WTC11 (cell line): ENCODE data around the gene SMG1. TPM values are rescaled to one million over a fixed set of nuclear protein-coding genes. Genes with fewer than 3 reads are reported as not detected.

Source experiments
- ATAC-seq: fragments of 200-7000 bp; cut with Tn5 transposase; 2 replicates; pipeline ENCODE4 v1.10.0; 2021; ENCODE audit warnings: mild to moderate bottlenecking, moderate library complexity
- CTCF ChIA-PET: fragments of 300-600 bp; sonication (Branson Sonifier 250); formaldehyde crosslinking; loops from one replicate; lab custom pipeline; 2021; ENCODE audit warnings: antibody characterized with exemption; lab: Charles Lee
- POLR2A ChIA-PET: fragments of 350-600 bp; sonication (Branson Sonifier 250); formaldehyde crosslinking; loops from one replicate; lab custom pipeline; 2021; ENCODE audit warnings: antibody characterized with exemption; lab: Charles Lee
- DNase-seq: peaks from one replicate; pipeline ENCODE4 v3.0.0; 2021; ENCODE audit warnings: low spot score
- H3K27ac Mint-ChIP-seq: 2 replicates; pipeline ENCODE4 v1.8.0; 2021; ENCODE audit warnings: mixed read lengths
- H3K27me3 Mint-ChIP-seq: 2 replicates; pipeline ENCODE4 v1.8.0; 2021; ENCODE audit warnings: low read depth, mild to moderate bottlenecking, moderate library complexity, mixed read lengths
- H3K36me3 Mint-ChIP-seq: 2 replicates; pipeline ENCODE4 v1.8.0; 2021; ENCODE audit warnings: mixed read lengths
- H3K4me1 Mint-ChIP-seq: 2 replicates; pipeline ENCODE4 v1.8.0; 2022; ENCODE audit warnings: mixed read lengths
- H3K4me3 Mint-ChIP-seq: 2 replicates; pipeline ENCODE4 v1.8.0; 2021; ENCODE audit warnings: mild to moderate bottlenecking, moderate library complexity, mixed read lengths
- H3K9me3 Mint-ChIP-seq: 2 replicates; pipeline ENCODE4 v1.8.0; 2021; ENCODE audit warnings: mixed read lengths
- ATF3 ChIP-seq: sonication (generic); formaldehyde crosslinking; conservative IDR thresholded peaks from 2 replicates; pipeline ENCODE4 v1.8.1; 2022; ENCODE audit warnings: mild to moderate bottlenecking, missing genetic modification reagents
- ELF4 ChIP-seq: sonication (generic); formaldehyde crosslinking; IDR thresholded peaks from 2 replicates; pipeline ENCODE4 v1.8.1; 2022; ENCODE audit warnings: low read depth, mild to moderate bottlenecking, moderate library complexity, missing genetic modification reagents
- EMX1 ChIP-seq: fragments of 250-450 bp; sonication (Bioruptor Pico); IDR thresholded peaks from 2 replicates; pipeline ENCODE4 v1.8.0; 2021; ENCODE audit warnings: mild to moderate bottlenecking
- FOXJ3 ChIP-seq: sonication (generic); formaldehyde crosslinking; IDR thresholded peaks from 2 replicates; pipeline ENCODE4 v1.9.0; 2021; ENCODE audit warnings: missing genetic modification reagents, mild to moderate bottlenecking, borderline replicate concordance
- FOXK1 ChIP-seq: sonication (generic); formaldehyde crosslinking; IDR thresholded peaks from 2 replicates; pipeline ENCODE4 v1.8.0; 2022; ENCODE audit warnings: mild to moderate bottlenecking, moderate library complexity, missing genetic modification reagents
- GABPB1 ChIP-seq: sonication (generic); formaldehyde crosslinking; IDR thresholded peaks from 2 replicates; pipeline ENCODE4 v1.8.1; 2023; ENCODE audit warnings: mild to moderate bottlenecking, missing genetic modification reagents
- HMGA2 ChIP-seq: fragments of 250-450 bp; sonication (Bioruptor Pico); IDR thresholded peaks from 2 replicates; pipeline ENCODE4 v1.4.0; 2021; ENCODE audit warnings: mild to moderate bottlenecking, moderate library complexity
- JAZF1 ChIP-seq: fragments of 250-450 bp; sonication (Bioruptor Pico); IDR thresholded peaks from 2 replicates; pipeline ENCODE4 v1.9.0; 2021; ENCODE audit warnings: moderate library complexity, mild to moderate bottlenecking, inconsistent platforms
- NR2C2 ChIP-seq: sonication (generic); formaldehyde crosslinking; IDR thresholded peaks from 2 replicates; pipeline ENCODE4 v1.8.0; 2022; ENCODE audit warnings: mild to moderate bottlenecking, missing genetic modification reagents
- ZNF138 ChIP-seq: sonication (generic); formaldehyde crosslinking; conservative IDR thresholded peaks from 2 replicates; pipeline ENCODE4 v1.8.1; 2022; ENCODE audit warnings: mild to moderate bottlenecking, moderate library complexity, missing genetic modification reagents
- ZNF219 ChIP-seq: sonication (generic); formaldehyde crosslinking; IDR thresholded peaks from 2 replicates; pipeline ENCODE4 v1.8.0; 2023; ENCODE audit warnings: missing genetic modification reagents, mild to moderate bottlenecking, borderline replicate concordance
- ZNF263 ChIP-seq: sonication (generic); formaldehyde crosslinking; IDR thresholded peaks from 2 replicates; pipeline ENCODE4 v1.8.1; 2022; ENCODE audit warnings: low read depth, mild to moderate bottlenecking, moderate library complexity, missing genetic modification reagents
- ZNF281 ChIP-seq: sonication (generic); formaldehyde crosslinking; IDR thresholded peaks from 2 replicates; pipeline ENCODE4 v1.8.0; 2023; ENCODE audit warnings: mild to moderate bottlenecking, missing genetic modification reagents
- total RNA-seq: library from RNA; stranded (reverse); gene quantifications from 3 replicates; pipeline ENCODE4 v1.2.3, GENCODE V29; 2021
- TF ChIP-seq, protein P1 (sequence below): sonication (generic); formaldehyde crosslinking; IDR thresholded peaks from 2 replicates; pipeline ENCODE4 v1.8.1; 2023; ENCODE audit warnings: mild to moderate bottlenecking, missing genetic modification reagents
- TF ChIP-seq, protein P2 (sequence below): fragments of 200-600 bp; IDR thresholded peaks from 2 replicates; pipeline ENCODE4 v1.8.0; 2022; ENCODE audit warnings: antibody characterized with exemption
- TF ChIP-seq, protein P3 (sequence below): fragments of 250-450 bp; sonication (Bioruptor Pico); conservative IDR thresholded peaks from 2 replicates; pipeline ENCODE4 v1.9.0; 2021; ENCODE audit warnings: mild to moderate bottlenecking
- TF ChIP-seq, protein P4 (sequence below): sonication (generic); formaldehyde crosslinking; IDR thresholded peaks from 2 replicates; pipeline ENCODE4 v1.8.0; 2022; ENCODE audit warnings: missing genetic modification reagents

Gene SMG1
- total RNA-seq, 1 experiment from 2014 or later = 72.2 TPM

- Mint-ChIP-seq H3K27me3 (no peaks in the 10 kb centered on the region; the same call in 1 of the 2 replicates), H3K4me3 (no peak overlapping the region), H3K9me3 (no peaks in the 10 kb centered on the region), H3K27ac (no peak overlapping the region), H3K4me1 (peaks cover 15% of the 10 kb centered on the region; the same call in 1 of the 2 replicates), H3K36me3 (no peaks in the 10 kb centered on the region)
- ChIA-PET POLR2A (interaction anchor here (1.3 kb wide), 1 partner anchor 11 kb away, joined by 3 read pairs; the partner anchor contains the start of gene SMG1), CTCF (interaction anchor here (1.8 kb wide), 1 partner anchor 10 kb away, joined by 9 read pairs; no protein-coding TSS in a partner anchor)
- TF ChIP-seq ZNF138 (no peak), HMGA2 (no peak), GABPB1 (CRISPR knock-in tag) (peak; percentile 93)
- DNase-seq = no peak
- no peak for ATAC-seq
Measured at GRCh38 chr16:18936727-18937340, 10.6 kb upstream of the SMG1 start.

DNA sequence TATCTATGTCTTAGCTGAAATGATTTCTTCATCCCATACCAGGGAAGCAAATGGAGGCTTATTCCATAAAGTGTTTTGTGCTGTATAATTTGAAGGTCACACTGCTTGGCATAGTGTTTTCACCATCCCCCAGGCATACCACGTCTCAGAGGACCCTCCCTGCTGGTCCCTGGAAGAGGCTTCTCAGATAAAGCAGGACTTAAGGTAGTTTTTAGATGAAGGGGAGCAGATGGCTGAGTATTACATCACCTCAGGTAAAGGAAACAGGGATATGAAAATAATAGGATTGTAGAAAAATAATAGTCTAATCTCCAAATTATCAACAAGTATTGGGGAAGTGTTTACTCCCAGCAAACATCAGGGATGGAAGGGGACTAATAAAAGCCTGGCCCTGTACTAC lies 7.3 kb upstream of the SMG1 start:
- Mint-ChIP-seq H3K27me3 (no peaks in the 10 kb centered on the region; the same call in 1 of the 2 replicates), H3K27ac (no peak overlapping the region), H3K4me1 (peaks cover 15% of the 10 kb centered on the region; the same call in 1 of the 2 replicates), H3K36me3 (no peaks in the 10 kb centered on the region), H3K4me3 (no peak overlapping the region), H3K9me3 (no peaks in the 10 kb centered on the region)
- no peak for ATAC-seq
- CTCF ChIA-PET = no interaction called here
- no peak for DNase-seq
- TF ChIP-seq FOXK1 (no peak), FOXJ3 (CRISPR knock-in tag) (no peak), JAZF1 (CRISPR knock-in tag) (no peak), ZNF263 (CRISPR knock-in tag) (no peak), NR2C2 (CRISPR knock-in tag) (no peak), ELF4 (no peak), ZNF281 (no peak), ATF3 (no peak), EMX1 (CRISPR knock-in tag) (no peak), ZNF219 (no peak)
- TF ChIP-seq, protein P1, sequence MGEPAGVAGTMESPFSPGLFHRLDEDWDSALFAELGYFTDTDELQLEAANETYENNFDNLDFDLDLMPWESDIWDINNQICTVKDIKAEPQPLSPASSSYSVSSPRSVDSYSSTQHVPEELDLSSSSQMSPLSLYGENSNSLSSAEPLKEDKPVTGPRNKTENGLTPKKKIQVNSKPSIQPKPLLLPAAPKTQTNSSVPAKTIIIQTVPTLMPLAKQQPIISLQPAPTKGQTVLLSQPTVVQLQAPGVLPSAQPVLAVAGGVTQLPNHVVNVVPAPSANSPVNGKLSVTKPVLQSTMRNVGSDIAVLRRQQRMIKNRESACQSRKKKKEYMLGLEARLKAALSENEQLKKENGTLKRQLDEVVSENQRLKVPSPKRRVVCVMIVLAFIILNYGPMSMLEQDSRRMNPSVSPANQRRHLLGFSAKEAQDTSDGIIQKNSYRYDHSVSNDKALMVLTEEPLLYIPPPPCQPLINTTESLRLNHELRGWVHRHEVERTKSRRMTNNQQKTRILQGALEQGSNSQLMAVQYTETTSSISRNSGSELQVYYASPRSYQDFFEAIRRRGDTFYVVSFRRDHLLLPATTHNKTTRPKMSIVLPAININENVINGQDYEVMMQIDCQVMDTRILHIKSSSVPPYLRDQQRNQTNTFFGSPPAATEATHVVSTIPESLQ (CRISPR knock-in tag) = no peak
- TF ChIP-seq, protein P2, sequence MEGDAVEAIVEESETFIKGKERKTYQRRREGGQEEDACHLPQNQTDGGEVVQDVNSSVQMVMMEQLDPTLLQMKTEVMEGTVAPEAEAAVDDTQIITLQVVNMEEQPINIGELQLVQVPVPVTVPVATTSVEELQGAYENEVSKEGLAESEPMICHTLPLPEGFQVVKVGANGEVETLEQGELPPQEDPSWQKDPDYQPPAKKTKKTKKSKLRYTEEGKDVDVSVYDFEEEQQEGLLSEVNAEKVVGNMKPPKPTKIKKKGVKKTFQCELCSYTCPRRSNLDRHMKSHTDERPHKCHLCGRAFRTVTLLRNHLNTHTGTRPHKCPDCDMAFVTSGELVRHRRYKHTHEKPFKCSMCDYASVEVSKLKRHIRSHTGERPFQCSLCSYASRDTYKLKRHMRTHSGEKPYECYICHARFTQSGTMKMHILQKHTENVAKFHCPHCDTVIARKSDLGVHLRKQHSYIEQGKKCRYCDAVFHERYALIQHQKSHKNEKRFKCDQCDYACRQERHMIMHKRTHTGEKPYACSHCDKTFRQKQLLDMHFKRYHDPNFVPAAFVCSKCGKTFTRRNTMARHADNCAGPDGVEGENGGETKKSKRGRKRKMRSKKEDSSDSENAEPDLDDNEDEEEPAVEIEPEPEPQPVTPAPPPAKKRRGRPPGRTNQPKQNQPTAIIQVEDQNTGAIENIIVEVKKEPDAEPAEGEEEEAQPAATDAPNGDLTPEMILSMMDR = no peak
- TF ChIP-seq, protein P3, sequence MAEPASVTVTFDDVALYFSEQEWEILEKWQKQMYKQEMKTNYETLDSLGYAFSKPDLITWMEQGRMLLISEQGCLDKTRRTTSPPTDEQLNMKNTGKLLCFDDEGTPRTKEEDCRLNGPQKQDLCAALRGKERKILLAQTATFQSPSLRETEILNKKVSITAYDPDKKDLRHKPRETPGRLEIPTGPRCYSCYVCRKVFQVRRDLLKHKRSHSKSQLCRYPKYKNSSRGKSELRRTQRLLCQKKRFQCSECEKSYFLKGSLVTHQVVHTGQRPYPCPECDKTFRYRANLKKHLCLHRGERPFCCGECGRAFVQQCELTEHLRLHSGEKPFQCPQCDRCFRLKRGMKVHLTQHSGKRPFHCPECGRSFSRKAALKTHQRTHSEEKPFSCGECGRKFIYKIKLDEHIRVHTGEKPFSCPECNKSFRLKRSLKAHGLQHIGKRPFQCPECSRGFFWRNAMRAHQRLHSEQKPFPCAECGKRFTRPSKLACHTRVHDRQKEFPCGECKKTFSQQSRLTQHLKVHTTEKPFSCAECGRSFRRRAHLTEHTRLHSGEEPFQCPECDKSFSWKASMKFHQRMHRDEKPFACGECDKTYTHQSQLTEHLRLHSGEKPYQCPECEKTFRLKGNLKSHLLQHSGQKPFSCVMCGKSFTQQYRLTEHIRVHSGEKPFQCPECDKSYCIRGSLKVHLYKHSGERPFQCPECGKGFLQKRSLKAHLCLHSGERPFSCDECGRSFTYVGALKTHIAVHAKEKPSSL (CRISPR knock-in tag) = no peak
- TF ChIP-seq, protein P4, sequence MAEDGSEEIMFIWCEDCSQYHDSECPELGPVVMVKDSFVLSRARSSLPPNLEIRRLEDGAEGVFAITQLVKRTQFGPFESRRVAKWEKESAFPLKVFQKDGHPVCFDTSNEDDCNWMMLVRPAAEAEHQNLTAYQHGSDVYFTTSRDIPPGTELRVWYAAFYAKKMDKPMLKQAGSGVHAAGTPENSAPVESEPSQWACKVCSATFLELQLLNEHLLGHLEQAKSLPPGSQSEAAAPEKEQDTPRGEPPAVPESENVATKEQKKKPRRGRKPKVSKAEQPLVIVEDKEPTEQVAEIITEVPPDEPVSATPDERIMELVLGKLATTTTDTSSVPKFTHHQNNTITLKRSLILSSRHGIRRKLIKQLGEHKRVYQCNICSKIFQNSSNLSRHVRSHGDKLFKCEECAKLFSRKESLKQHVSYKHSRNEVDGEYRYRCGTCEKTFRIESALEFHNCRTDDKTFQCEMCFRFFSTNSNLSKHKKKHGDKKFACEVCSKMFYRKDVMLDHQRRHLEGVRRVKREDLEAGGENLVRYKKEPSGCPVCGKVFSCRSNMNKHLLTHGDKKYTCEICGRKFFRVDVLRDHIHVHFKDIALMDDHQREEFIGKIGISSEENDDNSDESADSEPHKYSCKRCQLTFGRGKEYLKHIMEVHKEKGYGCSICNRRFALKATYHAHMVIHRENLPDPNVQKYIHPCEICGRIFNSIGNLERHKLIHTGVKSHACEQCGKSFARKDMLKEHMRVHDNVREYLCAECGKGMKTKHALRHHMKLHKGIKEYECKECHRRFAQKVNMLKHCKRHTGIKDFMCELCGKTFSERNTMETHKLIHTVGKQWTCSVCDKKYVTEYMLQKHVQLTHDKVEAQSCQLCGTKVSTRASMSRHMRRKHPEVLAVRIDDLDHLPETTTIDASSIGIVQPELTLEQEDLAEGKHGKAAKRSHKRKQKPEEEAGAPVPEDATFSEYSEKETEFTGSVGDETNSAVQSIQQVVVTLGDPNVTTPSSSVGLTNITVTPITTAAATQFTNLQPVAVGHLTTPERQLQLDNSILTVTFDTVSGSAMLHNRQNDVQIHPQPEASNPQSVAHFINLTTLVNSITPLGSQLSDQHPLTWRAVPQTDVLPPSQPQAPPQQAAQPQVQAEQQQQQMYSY = no peak
- POLR2A ChIA-PET = no interaction called here
